ENCODE data around the gene LYST.
"Not testable (repeated sequence)": the region's sequence is repeated elsewhere in the genome, so short reads cannot be mapped to it uniquely, and the experiment has no call there.

LYST gene

GRCh38 chr1:235907187-235907896, 40.6 kb upstream of the LYST start:
- no peak overlapping the region for H3K4me3 ChIP-seq (ENCODE audit: extremely low read depth, insufficient read depth, low read length, poor library complexity, severe bottlenecking)
- H3K36me3 ChIP-seq (ENCODE audit: control insufficient read depth, insufficient read depth, low read length), result no peaks in the 10 kb centered on the region
- no peak overlapping the region for H3K27ac ChIP-seq (ENCODE audit: low read depth, low read length, severe bottlenecking)
- whole genome bisulfite sequencing, 2 experiments (ENCODE audit: insufficient coverage in 2 of 2), result 87 to 92% methylated on average over 12 of the region's 12 CpGs
- no peaks in the 10 kb centered on the region for H3K9me3 ChIP-seq (ENCODE audit: control insufficient read depth, low read length)
- peaks cover 34% of the 10 kb centered on the region for H3K4me1 ChIP-seq (ENCODE audit: control insufficient read depth, insufficient read depth, low read length, poor library complexity, severe bottlenecking)

DNA sequence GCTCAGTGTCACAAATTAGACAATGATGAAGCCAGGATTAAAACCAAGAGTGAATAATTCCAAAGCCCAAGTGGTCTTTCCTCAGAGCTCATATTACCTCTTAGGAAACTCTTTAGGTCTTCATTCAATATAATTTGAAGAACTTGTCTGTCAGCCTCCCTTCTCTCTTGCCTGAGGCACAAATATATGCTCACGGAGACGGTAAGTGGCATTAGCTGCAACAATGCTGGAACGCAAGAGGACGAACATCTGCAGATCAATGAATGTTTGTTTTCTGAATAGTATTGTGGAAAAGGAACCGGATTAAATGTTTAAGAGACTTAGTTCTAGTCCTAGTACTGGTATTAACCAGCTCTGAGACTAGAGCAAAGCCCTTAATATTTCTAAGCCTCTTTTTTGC, 39.7 kb upstream of the LYST start:
- no peak overlapping the region for H3K4me3 ChIP-seq (ENCODE audit: extremely low read depth, insufficient read depth, low read length, poor library complexity, severe bottlenecking)
- no peaks in the 10 kb centered on the region for H3K9me3 ChIP-seq (ENCODE audit: control insufficient read depth, low read length)
- H3K27ac ChIP-seq (ENCODE audit: low read depth, low read length, severe bottlenecking), result no peak overlapping the region
- 100% methylated on average over 2 of the region's 5 CpGs; no CpG with 5 or more reads in 1 of the 2 experiments for WGBS, 2 experiments (ENCODE audit: insufficient coverage in 2 of 2)
- peaks cover 30% of the 10 kb centered on the region for H3K4me1 ChIP-seq (ENCODE audit: control insufficient read depth, insufficient read depth, low read length, poor library complexity, severe bottlenecking)
- no peaks in the 10 kb centered on the region for H3K36me3 ChIP-seq (ENCODE audit: control insufficient read depth, insufficient read depth, low read length)

DNA sequence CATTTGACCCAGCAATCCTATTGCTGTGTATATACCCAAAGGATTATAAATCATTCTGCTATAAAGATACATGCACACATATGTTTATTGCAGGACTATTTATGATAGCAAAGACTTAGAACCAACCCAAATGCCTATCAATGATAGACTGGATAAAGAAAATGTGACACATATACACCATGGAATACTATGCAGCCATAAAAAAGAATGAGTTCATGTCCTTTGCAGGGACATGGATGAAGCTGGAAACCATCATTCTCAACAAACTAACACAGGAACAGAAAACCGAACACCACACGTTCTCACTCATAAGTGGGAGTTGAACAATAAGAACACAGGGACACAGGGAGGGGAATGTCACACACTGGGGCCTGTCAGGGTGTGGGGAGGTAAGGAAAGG, 37.1 kb upstream of the LYST start:
- not testable (repeated sequence) for H3K27ac ChIP-seq (ENCODE audit: low read depth, low read length, severe bottlenecking); H3K4me3 ChIP-seq (ENCODE audit: extremely low read depth, insufficient read depth, low read length, poor library complexity, severe bottlenecking); H3K9me3 ChIP-seq (ENCODE audit: control insufficient read depth, low read length); H3K36me3 ChIP-seq (ENCODE audit: control insufficient read depth, insufficient read depth, low read length)
- WGBS, 2 experiments (ENCODE audit: insufficient coverage in 2 of 2), result 100% methylated on average over 1 of the region's 2 CpGs; no CpG with 5 or more reads in 1 of the 2 experiments
- H3K4me1 ChIP-seq (ENCODE audit: control insufficient read depth, insufficient read depth, low read length, poor library complexity, severe bottlenecking), result peaks cover 17% of the 10 kb centered on the region

DNA sequence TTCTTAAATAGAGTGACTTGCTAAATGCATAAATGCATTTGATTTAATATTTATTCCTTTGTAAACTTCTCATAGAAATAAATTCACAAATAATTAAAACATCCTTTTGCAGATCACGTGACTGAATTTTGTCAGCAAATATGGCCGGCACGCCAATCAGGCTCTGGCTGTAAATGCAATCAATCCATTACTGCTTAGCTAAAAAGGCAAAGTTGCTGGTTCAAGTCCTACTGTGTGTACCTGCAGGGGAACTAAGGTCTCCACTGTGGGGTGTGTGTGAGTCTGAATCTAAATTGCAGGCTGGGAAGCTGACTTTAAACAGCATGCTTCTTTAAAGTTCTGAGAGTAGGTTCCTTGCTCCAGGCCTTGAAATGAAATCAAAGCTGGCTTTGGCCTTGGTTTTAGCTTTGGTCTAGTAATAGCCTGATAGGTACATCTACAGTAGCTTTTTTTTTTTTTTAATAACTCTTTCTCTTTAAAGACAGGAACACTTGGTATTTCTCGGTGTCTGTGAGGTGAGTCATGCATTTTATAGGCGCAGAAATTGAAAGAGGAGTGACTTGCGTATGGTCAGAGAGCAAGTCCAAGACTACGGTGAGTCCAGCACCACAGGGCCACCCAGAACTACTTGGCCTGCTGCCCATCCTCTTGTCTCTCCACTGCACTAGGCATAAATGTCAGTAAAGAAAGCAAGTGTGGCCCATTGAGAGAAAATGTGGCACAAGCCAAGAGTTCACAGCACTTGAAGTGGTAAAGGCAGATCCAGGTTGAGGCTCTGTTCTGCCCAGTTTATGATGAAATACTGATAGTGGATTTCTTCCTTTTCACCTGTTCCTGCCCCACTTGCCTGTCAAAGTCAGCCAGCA, 36.2 kb upstream of the LYST start:
- H3K36me3 ChIP-seq (ENCODE audit: control insufficient read depth, insufficient read depth, low read length), result no peaks in the 10 kb centered on the region
- WGBS, 2 experiments (ENCODE audit: insufficient coverage in 2 of 2), result 86 to 100% methylated on average over 2 to 6 of the region's 7 CpGs
- no peak overlapping the region for H3K4me3 ChIP-seq (ENCODE audit: extremely low read depth, insufficient read depth, low read length, poor library complexity, severe bottlenecking)
- no peak overlapping the region for H3K27ac ChIP-seq (ENCODE audit: low read depth, low read length, severe bottlenecking)
- no peaks in the 10 kb centered on the region for H3K9me3 ChIP-seq (ENCODE audit: control insufficient read depth, low read length)
- peaks cover 13% of the 10 kb centered on the region for H3K4me1 ChIP-seq (ENCODE audit: control insufficient read depth, insufficient read depth, low read length, poor library complexity, severe bottlenecking)

DNA sequence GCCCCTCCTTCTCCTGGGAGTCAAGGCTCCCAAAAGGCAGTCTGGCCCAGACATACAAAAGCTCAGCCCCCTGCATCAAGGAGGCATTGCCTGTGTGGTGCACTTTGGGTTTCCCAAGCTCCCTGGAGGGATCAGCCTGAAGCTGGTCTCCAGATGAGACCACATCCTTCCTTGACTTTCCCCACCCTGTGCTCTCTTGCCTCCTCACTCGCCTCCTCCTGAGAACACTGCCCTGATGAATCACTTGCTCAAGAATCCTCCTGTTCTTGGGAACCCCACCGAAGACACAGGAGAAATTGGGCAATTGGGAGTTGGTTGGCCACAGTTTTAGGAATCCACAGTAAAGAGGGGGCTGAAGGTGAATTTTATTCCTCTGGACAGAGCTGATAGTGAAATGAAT, 34.8 kb upstream of the LYST start:
- no peaks in the 10 kb centered on the region for H3K36me3 ChIP-seq (ENCODE audit: control insufficient read depth, insufficient read depth, low read length)
- H3K4me1 ChIP-seq (ENCODE audit: control insufficient read depth, insufficient read depth, low read length, poor library complexity, severe bottlenecking), result peaks cover 13% of the 10 kb centered on the region
- H3K27ac ChIP-seq (ENCODE audit: low read depth, low read length, severe bottlenecking), result no peak overlapping the region
- 95 to 100% methylated on average over 1 to 2 of the region's 2 CpGs for WGBS, 2 experiments (ENCODE audit: insufficient coverage in 2 of 2)
- no peak overlapping the region for H3K4me3 ChIP-seq (ENCODE audit: extremely low read depth, insufficient read depth, low read length, poor library complexity, severe bottlenecking)
- no peaks in the 10 kb centered on the region for H3K9me3 ChIP-seq (ENCODE audit: control insufficient read depth, low read length)

- WGBS, 2 experiments (ENCODE audit: insufficient coverage in 2 of 2), result 95 to 100% methylated on average over 3 of the region's 3 CpGs
- H3K9me3 ChIP-seq (ENCODE audit: control insufficient read depth, low read length), result no peaks in the 10 kb centered on the region
- H3K4me3 ChIP-seq (ENCODE audit: extremely low read depth, insufficient read depth, low read length, poor library complexity, severe bottlenecking), result no peak overlapping the region
- no peaks in the 10 kb centered on the region for H3K36me3 ChIP-seq (ENCODE audit: control insufficient read depth, insufficient read depth, low read length)
- no peak overlapping the region for H3K27ac ChIP-seq (ENCODE audit: low read depth, low read length, severe bottlenecking)
- H3K4me1 ChIP-seq (ENCODE audit: control insufficient read depth, insufficient read depth, low read length, poor library complexity, severe bottlenecking), result peaks cover 13% of the 10 kb centered on the region
Observed at GRCh38 chr1:235898126-235898525, 31.4 kb upstream of the LYST start.

- WGBS, 2 experiments (ENCODE audit: insufficient coverage in 2 of 2), result 91% methylated on average over 2 of the region's 2 CpGs; no CpG with 5 or more reads in 1 of the 2 experiments
- H3K4me1 ChIP-seq (ENCODE audit: control insufficient read depth, insufficient read depth, low read length, poor library complexity, severe bottlenecking), result peaks cover 3% of the 10 kb centered on the region
- no peak overlapping the region for H3K4me3 ChIP-seq (ENCODE audit: extremely low read depth, insufficient read depth, low read length, poor library complexity, severe bottlenecking)
- no peak overlapping the region for H3K27ac ChIP-seq (ENCODE audit: low read depth, low read length, severe bottlenecking)
- no peaks in the 10 kb centered on the region for H3K36me3 ChIP-seq (ENCODE audit: control insufficient read depth, insufficient read depth, low read length)
- H3K9me3 ChIP-seq (ENCODE audit: control insufficient read depth, low read length), result no peaks in the 10 kb centered on the region
Observed at GRCh38 chr1:235893840-235894239, 27.1 kb upstream of the LYST start.

- 77 to 100% methylated on average over 1 of the region's 5 CpGs for WGBS, 2 experiments (ENCODE audit: insufficient coverage in 2 of 2)
- no peak overlapping the region for H3K4me3 ChIP-seq (ENCODE audit: extremely low read depth, insufficient read depth, low read length, poor library complexity, severe bottlenecking)
- no peak overlapping the region for H3K27ac ChIP-seq (ENCODE audit: low read depth, low read length, severe bottlenecking)
- H3K9me3 ChIP-seq (ENCODE audit: control insufficient read depth, low read length), result no peaks in the 10 kb centered on the region
- H3K36me3 ChIP-seq (ENCODE audit: control insufficient read depth, insufficient read depth, low read length), result no peaks in the 10 kb centered on the region
- peaks cover 3% of the 10 kb centered on the region for H3K4me1 ChIP-seq (ENCODE audit: control insufficient read depth, insufficient read depth, low read length, poor library complexity, severe bottlenecking)
Observed at GRCh38 chr1:235892734-235893413, 26.2 kb upstream of the LYST start.

GRCh38 chr1:235892202-235892601, 25.5 kb upstream of the LYST start:
- peaks cover 3% of the 10 kb centered on the region for H3K4me1 ChIP-seq (ENCODE audit: control insufficient read depth, insufficient read depth, low read length, poor library complexity, severe bottlenecking)
- WGBS, 2 experiments (ENCODE audit: insufficient coverage in 2 of 2), result 85 to 100% methylated on average over 5 to 6 of the region's 6 CpGs
- no peak overlapping the region for H3K4me3 ChIP-seq (ENCODE audit: extremely low read depth, insufficient read depth, low read length, poor library complexity, severe bottlenecking)
- H3K27ac ChIP-seq (ENCODE audit: low read depth, low read length, severe bottlenecking), result no peak overlapping the region
- H3K9me3 ChIP-seq (ENCODE audit: control insufficient read depth, low read length), result no peaks in the 10 kb centered on the region
- H3K36me3 ChIP-seq (ENCODE audit: control insufficient read depth, insufficient read depth, low read length), result no peaks in the 10 kb centered on the region

DNA sequence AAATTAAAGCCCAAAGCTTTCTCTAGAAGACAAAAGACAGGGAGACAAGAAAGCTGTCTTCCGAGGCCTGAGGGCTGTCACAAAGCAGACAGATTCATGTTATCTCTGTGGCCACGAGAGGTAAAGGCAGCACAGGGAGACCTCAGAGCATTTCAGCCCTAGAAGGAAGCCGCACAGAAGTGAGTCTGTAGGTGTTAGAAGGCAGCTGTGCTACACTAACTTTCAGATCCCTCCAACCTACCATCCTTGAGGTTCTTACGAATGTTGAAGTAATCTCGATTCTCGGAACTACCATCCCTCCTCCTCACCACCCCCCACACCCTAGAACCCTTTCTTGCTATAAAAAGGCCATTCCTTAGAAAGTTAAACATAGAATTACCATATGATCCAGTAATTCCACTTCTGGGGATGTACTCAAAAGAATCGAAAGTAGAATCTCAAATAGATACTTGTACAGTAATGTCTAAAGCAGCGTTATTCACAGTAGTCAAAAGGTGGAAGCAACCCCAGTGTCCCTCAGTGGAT, 21.5 kb upstream of the LYST start:
- Histone ChIP-seq H3K27ac (ENCODE audit: low read depth, low read length, severe bottlenecking) (no peak overlapping the region), H3K36me3 (ENCODE audit: control insufficient read depth, insufficient read depth, low read length) (no peaks in the 10 kb centered on the region), H3K9me3 (ENCODE audit: control insufficient read depth, low read length) (no peaks in the 10 kb centered on the region), H3K4me3 (ENCODE audit: extremely low read depth, insufficient read depth, low read length, poor library complexity, severe bottlenecking) (no peak overlapping the region), H3K4me1 (ENCODE audit: control insufficient read depth, insufficient read depth, low read length, poor library complexity, severe bottlenecking) (peaks cover 3% of the 10 kb centered on the region)
- 89 to 100% methylated on average over 5 of the region's 8 CpGs for WGBS, 2 experiments (ENCODE audit: insufficient coverage in 2 of 2)
